HL-60 (cell line): ENCODE data around the gene ZBTB40.
A peak's percentile ranks its signal among the peaks of the same experiment; 100 is the strongest.

ENCODE experiments used
- GABPA ChIP-seq: IDR thresholded peaks from 2 replicates; pipeline ENCODE4 v1.6.1; 2012; ENCODE audit warnings: low read depth
- POLR2AphosphoS5 ChIP-seq: IDR thresholded peaks from 2 replicates; pipeline ENCODE4 v1.6.1; 2012; ENCODE audit warnings: low read depth
- REST ChIP-seq: IDR thresholded peaks from 2 replicates; pipeline ENCODE4 v1.6.1; 2012; ENCODE audit warnings: low read depth; ENCODE audit not compliant: insufficient replicate concordance
- TF ChIP-seq, protein P1 (sequence below): IDR thresholded peaks from one replicate; pipeline ENCODE4 v1.5.1; 2011; ENCODE audit warnings: low read length, control low read depth, inconsistent platforms; ENCODE audit not compliant: insufficient read depth

DNA sequence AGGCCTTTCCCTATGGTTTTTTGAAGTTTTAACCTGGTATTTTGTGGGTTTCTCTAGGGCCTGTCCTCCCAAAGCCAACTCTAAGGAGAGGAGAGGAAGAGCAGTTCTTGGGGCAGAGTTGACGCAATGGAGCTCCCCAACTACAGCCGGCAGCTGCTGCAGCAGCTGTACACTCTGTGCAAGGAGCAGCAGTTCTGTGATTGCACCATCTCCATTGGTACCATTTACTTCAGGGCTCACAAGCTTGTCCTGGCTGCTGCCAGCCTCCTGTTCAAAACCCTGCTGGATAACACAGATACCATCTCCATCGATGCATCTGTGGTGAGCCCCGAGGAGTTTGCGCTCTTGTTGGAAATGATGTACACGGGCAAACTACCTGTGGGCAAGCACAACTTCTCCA lies 38.2 kb downstream of the ZBTB40 start:
- TF ChIP-seq, protein P1, sequence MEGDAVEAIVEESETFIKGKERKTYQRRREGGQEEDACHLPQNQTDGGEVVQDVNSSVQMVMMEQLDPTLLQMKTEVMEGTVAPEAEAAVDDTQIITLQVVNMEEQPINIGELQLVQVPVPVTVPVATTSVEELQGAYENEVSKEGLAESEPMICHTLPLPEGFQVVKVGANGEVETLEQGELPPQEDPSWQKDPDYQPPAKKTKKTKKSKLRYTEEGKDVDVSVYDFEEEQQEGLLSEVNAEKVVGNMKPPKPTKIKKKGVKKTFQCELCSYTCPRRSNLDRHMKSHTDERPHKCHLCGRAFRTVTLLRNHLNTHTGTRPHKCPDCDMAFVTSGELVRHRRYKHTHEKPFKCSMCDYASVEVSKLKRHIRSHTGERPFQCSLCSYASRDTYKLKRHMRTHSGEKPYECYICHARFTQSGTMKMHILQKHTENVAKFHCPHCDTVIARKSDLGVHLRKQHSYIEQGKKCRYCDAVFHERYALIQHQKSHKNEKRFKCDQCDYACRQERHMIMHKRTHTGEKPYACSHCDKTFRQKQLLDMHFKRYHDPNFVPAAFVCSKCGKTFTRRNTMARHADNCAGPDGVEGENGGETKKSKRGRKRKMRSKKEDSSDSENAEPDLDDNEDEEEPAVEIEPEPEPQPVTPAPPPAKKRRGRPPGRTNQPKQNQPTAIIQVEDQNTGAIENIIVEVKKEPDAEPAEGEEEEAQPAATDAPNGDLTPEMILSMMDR, result no peak
- TF ChIP-seq REST (no peak), POLR2AphosphoS5 (peak; percentile 70), GABPA (no peak)
